GM18498 (cell line): ENCODE measurements around the gene SCNN1B.

ENCODE experiments used
- ATAC-seq: cut with Tn5 transposase; IDR thresholded peaks from one replicate; pipeline ENCODE4 v1.9.1; 2021; ENCODE audit warnings: mild to moderate bottlenecking, moderate library complexity; ENCODE audit not compliant: unreplicated experiment

The SCNN1B gene

GRCh38 chr16:23320693-23321092 lies 18.6 kb downstream of the SCNN1B start:
- ATAC-seq = no peak

- no peak for ATAC-seq
Measured at GRCh38 chr16:23321206-23321875, 19.2 kb downstream of the SCNN1B start.

GRCh38 chr16:23323224-23324030 lies 21.3 kb downstream of the SCNN1B start:
- peak; percentile 55 for ATAC-seq

- no peak for ATAC-seq
Measured at GRCh38 chr16:23324727-23325126, 22.6 kb downstream of the SCNN1B start.

- no peak for ATAC-seq
Measured at GRCh38 chr16:23327836-23328235, 25.7 kb downstream of the SCNN1B start.

GRCh38 chr16:23330161-23330560 lies 28.1 kb downstream of the SCNN1B start:
- no peak for ATAC-seq

- ATAC-seq = no peak
Measured at GRCh38 chr16:23330583-23331249, 28.6 kb downstream of the SCNN1B start.

- no peak for ATAC-seq
Measured at GRCh38 chr16:23333034-23333579, 31.0 kb downstream of the SCNN1B start.

- no peak for ATAC-seq
Measured at GRCh38 chr16:23333831-23334456, 31.8 kb downstream of the SCNN1B start.

- no peak for ATAC-seq
Measured at GRCh38 chr16:23334457-23334853, 32.4 kb downstream of the SCNN1B start.

- no peak for ATAC-seq
Measured at GRCh38 chr16:23334950-23335349, 32.8 kb downstream of the SCNN1B start.

GRCh38 chr16:23337836-23338550 lies 35.9 kb downstream of the SCNN1B start:
- ATAC-seq = no peak

- no peak for ATAC-seq
Measured at GRCh38 chr16:23339787-23340186, 37.7 kb downstream of the SCNN1B start.

GRCh38 chr16:23342083-23342640 lies 40.1 kb downstream of the SCNN1B start:
- ATAC-seq = no peak

- ATAC-seq = no peak
Measured at GRCh38 chr16:23343643-23344612, 41.8 kb downstream of the SCNN1B start.

- no peak for ATAC-seq
Measured at GRCh38 chr16:23345237-23345636, 43.1 kb downstream of the SCNN1B start.

- ATAC-seq = no peak
Measured at GRCh38 chr16:23348579-23349469, 46.7 kb downstream of the SCNN1B start.

- ATAC-seq = no peak
Measured at GRCh38 chr16:23351360-23351759, 49.3 kb downstream of the SCNN1B start.
